ENCODE data around the gene RARB. TPM values are rescaled to one million over a fixed set of nuclear protein-coding genes. Genes with fewer than 3 reads are reported as not detected.

RARB gene
- total and polyA plus RNA-seq, 9 of the 15 experiments (the other 6 are each of a cell fraction or from before 2014, with no cell fraction given) = 0.15 to 1.3 (median 0.27) TPM

DNA sequence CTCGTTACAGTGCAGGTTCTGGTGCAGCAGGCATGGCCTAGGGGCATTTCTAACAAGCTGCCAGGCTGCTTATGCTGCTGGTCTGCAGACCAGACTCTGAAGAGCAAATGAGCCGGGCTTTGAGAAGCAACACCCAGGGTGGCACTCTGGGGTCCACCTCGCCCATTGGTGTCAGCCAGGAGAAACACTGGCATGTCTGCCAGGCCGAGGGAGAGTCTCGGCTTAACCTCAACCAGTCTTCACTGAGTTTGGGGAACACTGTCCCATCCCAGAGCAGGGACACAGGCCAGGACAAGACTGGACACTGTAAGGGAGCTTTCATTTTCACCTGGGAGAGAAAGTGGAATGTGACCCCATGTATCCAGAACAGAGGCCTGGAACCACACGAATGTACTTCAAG, 143.2 kb downstream of the RARB start:
- POLR2A ChIA-PET = no interaction called here
- CTCF ChIA-PET (ENCODE audit: low intra/inter-chr PET ratio) = no interaction called here

More for the DNA sequence above, 143.2 kb downstream of the RARB start:
- Histone ChIP-seq H3K4me3 (no peak overlapping the region), H3K9me1 (ENCODE audit: control insufficient read depth, insufficient read depth, low read length) (no peaks in the 10 kb centered on the region), H3K27me3 (ENCODE audit: control insufficient read depth in 2 of 2, insufficient read depth in 2 of 2, low read length in 2 of 2) (peaks cover 52 to 79% of the 10 kb centered on the region in 2 experiments), H3K79me2 (ENCODE audit: control insufficient read depth, insufficient read depth, low read length) (no peaks in the 10 kb centered on the region), H3K36me3 (ENCODE audit: control insufficient read depth, insufficient read depth, low read length) (no peaks in the 10 kb centered on the region), H3K4me1 (replicated peaks in 1 of 2; ENCODE audit: control insufficient read depth in 2 of 2, insufficient read depth in 2 of 2, low read length in 2 of 2) (peaks cover 0 to 3% of the 10 kb centered on the region in 2 experiments; a peak in 1 of 5 replicates), H3K4me2 (ENCODE audit: insufficient read depth, low read length) (no peak overlapping the region), H4K20me1 (replicated peaks; ENCODE audit: control insufficient read depth, insufficient read depth, low read length) (0 out of 2 replicates have a peak, but pooled peaks cover under 1% of the 10 kb centered on the region), H2AFZ (ENCODE audit: low read depth, low read length) (no peak overlapping the region), H3K27ac (ENCODE audit: extremely low read depth, low read depth, low read length) (no peak overlapping the region), H3K9me3 (replicated peaks; ENCODE audit: control insufficient read depth, insufficient read depth, low read depth, low read length) (no peaks in the 10 kb centered on the region), H3K9ac (ENCODE audit: insufficient read depth in 1 of 2, low read depth in 2 of 2, low read length in 2 of 2) (no peak overlapping the region; a peak in 1 of 4 replicates)
- WGBS (ENCODE audit: insufficient coverage, low coverage, missing lambda C conversion rate) = 2% methylated on average over 6 of the region's 6 CpGs
- FAIRE-seq (no peak), DNase-seq (ENCODE audit: extremely low read depth in 1 of 4, low spot score in 3 of 4) (no peak), ATAC-seq (no peak)
- intact Hi-C loops (cut with micrococcal nuclease) (no loop called here), in situ Hi-C loops (cut with MboI) (no loop called here)
- TF ChIP-seq KAT2B (IDR thresholded peaks at IDR 0.05; ENCODE audit: low read depth, low read length) (no peak), CEBPG (CRISPR knock-in tag; IDR thresholded peaks at IDR 0.05) (no peak), CEBPG (tag; conservative IDR thresholded peaks at IDR 0.05 in 1 of 2, IDR thresholded peaks at IDR 0.05 in 1 of 2) (no peak), DACH1 (IDR thresholded peaks at IDR 0.05; ENCODE audit: partially characterized antibody) (no peak), KDM5B (IDR thresholded peaks at IDR 0.05; ENCODE audit: insufficient replicate concordance, low read depth, low read length) (no peak), RB1 (IDR thresholded peaks at IDR 0.05; ENCODE audit: low read depth) (no peak), PTTG1 (tag; IDR thresholded peaks at IDR 0.05; ENCODE audit: low read depth) (no peak), HDAC8 (tag; IDR thresholded peaks at IDR 0.05) (no peak)
- TF ChIP-seq, protein P1, sequence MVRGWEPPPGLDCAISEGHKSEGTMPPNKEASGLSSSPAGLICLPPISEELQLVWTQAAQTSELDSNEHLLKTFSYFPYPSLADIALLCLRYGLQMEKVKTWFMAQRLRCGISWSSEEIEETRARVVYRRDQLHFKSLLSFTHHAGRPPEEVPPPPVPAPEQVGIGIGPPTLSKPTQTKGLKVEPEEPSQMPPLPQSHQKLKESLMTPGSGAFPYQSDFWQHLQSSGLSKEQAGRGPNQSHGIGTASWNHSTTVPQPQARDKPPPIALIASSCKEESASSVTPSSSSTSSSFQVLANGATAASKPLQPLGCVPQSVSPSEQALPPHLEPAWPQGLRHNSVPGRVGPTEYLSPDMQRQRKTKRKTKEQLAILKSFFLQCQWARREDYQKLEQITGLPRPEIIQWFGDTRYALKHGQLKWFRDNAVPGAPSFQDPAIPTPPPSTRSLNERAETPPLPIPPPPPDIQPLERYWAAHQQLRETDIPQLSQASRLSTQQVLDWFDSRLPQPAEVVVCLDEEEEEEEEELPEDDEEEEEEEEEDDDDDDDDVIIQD (CRISPR knock-in tag; IDR thresholded peaks at IDR 0.05) = no peak
- BruUV-seq (replicated peaks) = no TSS peak

All from K562 (cell line).